H9 (cell line): ENCODE measurements around the gene WDR75. TPM values are rescaled to one million over a fixed set of nuclear protein-coding genes. Genes with fewer than 3 reads are reported as not detected.

ENCODE experiments used
- DNase-seq: peaks from one replicate; pipeline ENCODE4 v3.0.0-alpha.2; 2017
- H2AFZ ChIP-seq: one replicate; pipeline ENCODE4 v1.6.1; 2013; ENCODE audit warnings: mild to moderate bottlenecking, low read length, control low read depth, moderate library complexity
- H2AK5ac ChIP-seq: 2 replicates; pipeline ENCODE4 v1.6.1; 2013; ENCODE audit warnings: low read length, control low read depth, mixed read lengths; ENCODE audit not compliant: insufficient read length
- H2BK120ac ChIP-seq: one replicate; pipeline ENCODE4 v1.6.1; 2013; ENCODE audit warnings: low read depth, mild to moderate bottlenecking, low read length, control low read depth, inconsistent platforms; ENCODE audit not compliant: poor library complexity, severe bottlenecking
- H2BK12ac ChIP-seq: 2 replicates; pipeline ENCODE4 v1.6.1; 2013; ENCODE audit warnings: low read length, control low read depth, mixed read lengths, low read depth; ENCODE audit not compliant: insufficient read length
- H2BK15ac ChIP-seq: 2 replicates; pipeline ENCODE4 v1.6.1; 2013; ENCODE audit warnings: low read depth, low read length, control low read depth
- H2BK20ac ChIP-seq: one replicate; pipeline ENCODE4 v1.6.1; 2013; ENCODE audit warnings: low read depth, mild to moderate bottlenecking, low read length, control low read depth, inconsistent platforms; ENCODE audit not compliant: poor library complexity, severe bottlenecking
- H2BK5ac ChIP-seq: 2 replicates; pipeline ENCODE4 v1.6.1; 2013; ENCODE audit warnings: low read length, control low read depth, mixed read lengths; ENCODE audit not compliant: insufficient read length
- H3K14ac ChIP-seq: 2 replicates; pipeline ENCODE4 v1.6.1; 2013; ENCODE audit warnings: low read length, control low read depth; ENCODE audit not compliant: insufficient read depth
- H3K18ac ChIP-seq: 2 replicates; pipeline ENCODE4 v1.6.1; 2013; ENCODE audit warnings: low read depth, mild to moderate bottlenecking, mixed read lengths, low read length, control low read depth; ENCODE audit not compliant: insufficient read length
- H3K23ac ChIP-seq: 2 replicates; pipeline ENCODE4 v1.6.1; 2013; ENCODE audit warnings: low read length, control low read depth, mixed read lengths, low read depth; ENCODE audit not compliant: insufficient read length
- H3K23me2 ChIP-seq: 2 replicates; pipeline ENCODE4 v1.6.1; 2013; ENCODE audit warnings: low read depth, mild to moderate bottlenecking, mixed read lengths, low read length, control low read depth; ENCODE audit not compliant: insufficient read length, poor library complexity, severe bottlenecking
- H3K27ac ChIP-seq: 2 replicates; pipeline ENCODE4 v1.5.1; 2013; ENCODE audit warnings: low read length, control low read depth, mixed read lengths, low read depth; ENCODE audit not compliant: insufficient read length
- H3K27me3 ChIP-seq: 2 replicates; pipeline ENCODE4 v1.6.1; 2013; ENCODE audit warnings: low read length, control low read depth, inconsistent platforms; ENCODE audit not compliant: insufficient read depth
- H3K4ac ChIP-seq: 2 replicates; pipeline ENCODE4 v1.6.1; 2013; ENCODE audit warnings: low read depth, mild to moderate bottlenecking, control low read depth, inconsistent platforms, low read length, moderate library complexity
- H3K4me1 ChIP-seq: 2 replicates; pipeline ENCODE4 v1.6.1; 2013; ENCODE audit warnings: low read length, control low read depth, inconsistent platforms; ENCODE audit not compliant: insufficient read depth
- H3K4me2 ChIP-seq: 2 replicates; pipeline ENCODE4 v1.6.1; 2013; ENCODE audit warnings: low read length, control low read depth, mixed read lengths; ENCODE audit not compliant: insufficient read length, insufficient read depth
- H3K56ac ChIP-seq: 2 replicates; pipeline ENCODE4 v1.6.1; 2013; ENCODE audit warnings: low read depth, mild to moderate bottlenecking, mixed read lengths, low read length, control low read depth; ENCODE audit not compliant: insufficient read length
- H3K79me1 ChIP-seq: 2 replicates; pipeline ENCODE4 v1.6.1; 2013; ENCODE audit warnings: low read depth, mild to moderate bottlenecking, moderate library complexity, low read length, control low read depth, inconsistent platforms; ENCODE audit not compliant: insufficient read depth, poor library complexity, severe bottlenecking
- H3K79me2 ChIP-seq: 2 replicates; pipeline ENCODE4 v1.6.1; 2013; ENCODE audit warnings: low read length, control low read depth, inconsistent platforms; ENCODE audit not compliant: insufficient read depth
- H3K9ac ChIP-seq: 2 replicates; pipeline ENCODE4 v1.6.1; 2013; ENCODE audit warnings: low read length, control low read depth, mixed read lengths; ENCODE audit not compliant: insufficient read length; ENCODE audit errors: extremely low read depth
- H3K9me3 ChIP-seq: one replicate; pipeline ENCODE4 v1.6.1; 2013; ENCODE audit warnings: low read depth, low read length, inconsistent platforms; ENCODE audit not compliant: control insufficient read depth
- H3T11ph ChIP-seq: one replicate; pipeline ENCODE4 v1.6.1; 2013; ENCODE audit warnings: mild to moderate bottlenecking, low read length, control low read depth, inconsistent platforms
- H4K20me1 ChIP-seq: one replicate; pipeline ENCODE4 v1.6.1; 2013; ENCODE audit not compliant: control insufficient read depth, insufficient read length, insufficient read depth
- H4K5ac ChIP-seq: 2 replicates; pipeline ENCODE4 v1.6.1; 2013; ENCODE audit warnings: low read depth, mild to moderate bottlenecking, mixed read lengths, low read length, control low read depth; ENCODE audit not compliant: insufficient read length
- H4K8ac ChIP-seq: replicated peaks from 2 replicates; pipeline ENCODE4 v1.6.1; 2013; ENCODE audit warnings: low read length, control low read depth, mixed read lengths, low read depth; ENCODE audit not compliant: insufficient read length
- H4K91ac ChIP-seq: 2 replicates; pipeline ENCODE4 v1.6.1; 2013; ENCODE audit warnings: low read depth, mild to moderate bottlenecking, moderate library complexity, mixed read lengths, low read length, control low read depth; ENCODE audit not compliant: insufficient read length
- H3K27ac Mint-ChIP-seq, 3 experiments: 2 replicates in 2 of 3; 3 replicates in 1 of 3; pipeline ENCODE4 v1.8.0; 2020 to 2021; ENCODE audit warnings: mixed read lengths in 3 of 3, mild to moderate bottlenecking in 1 of 3, moderate library complexity in 1 of 3
- H3K27me3 Mint-ChIP-seq: 2 replicates; pipeline ENCODE4 v1.8.0; 2021; ENCODE audit warnings: low read depth, mild to moderate bottlenecking, moderate library complexity, mixed read lengths
- H3K36me3 Mint-ChIP-seq, 3 experiments: 2 replicates in 2 of 3; 3 replicates in 1 of 3; pipeline ENCODE4 v1.8.0; 2020 to 2021; ENCODE audit warnings: low read depth in 3 of 3, mixed read lengths in 3 of 3; ENCODE audit not compliant: insufficient read depth in 1 of 3
- H3K4me1 Mint-ChIP-seq, 2 experiments: 2 replicates each; pipeline ENCODE4 v1.8.0; 2020; ENCODE audit warnings: mixed read lengths in 2 of 2
- H3K4me3 Mint-ChIP-seq, 2 experiments: 2 replicates in 1 of 2; 3 replicates in 1 of 2; pipeline ENCODE4 v1.8.0; 2020 to 2021; ENCODE audit warnings: mild to moderate bottlenecking in 2 of 2, mixed read lengths in 2 of 2, moderate library complexity in 1 of 2
- H3K9me3 Mint-ChIP-seq, 2 experiments: 2 replicates in 1 of 2; 3 replicates in 1 of 2; pipeline ENCODE4 v1.8.0; 2020; ENCODE audit warnings: mild to moderate bottlenecking in 2 of 2, mixed read lengths in 2 of 2, moderate library complexity in 1 of 2
- WGBS: extraction: QIAGEN DNeasy Blood & Tissue Kit; methylation state at CpG from one replicate; pipeline ENCODE4 v1.1.7; 2013; ENCODE audit warnings: missing lambda C conversion rate, low lambda C conversion rate, mixed read lengths; ENCODE audit not compliant: insufficient read length; ENCODE audit errors: extremely low coverage; 5-methylcytosine and 5-hydroxymethylcytosine counted together
- total RNA-seq: library from RNA; stranded (reverse); gene quantifications from 2 replicates; pipeline ENCODE4 v1.2.1, GENCODE V29; 2021
- TF ChIP-seq, protein P1 (sequence below): fragments of 200-600 bp; sonication (generic); conservative IDR thresholded peaks from 3 replicates; pipeline ENCODE4 v1.8.0; 2021; ENCODE audit warnings: antibody characterized with exemption, mild to moderate bottlenecking

WDR75 gene
- total RNA-seq, 1 experiment from 2014 or later: 80.6 TPM

DNA sequence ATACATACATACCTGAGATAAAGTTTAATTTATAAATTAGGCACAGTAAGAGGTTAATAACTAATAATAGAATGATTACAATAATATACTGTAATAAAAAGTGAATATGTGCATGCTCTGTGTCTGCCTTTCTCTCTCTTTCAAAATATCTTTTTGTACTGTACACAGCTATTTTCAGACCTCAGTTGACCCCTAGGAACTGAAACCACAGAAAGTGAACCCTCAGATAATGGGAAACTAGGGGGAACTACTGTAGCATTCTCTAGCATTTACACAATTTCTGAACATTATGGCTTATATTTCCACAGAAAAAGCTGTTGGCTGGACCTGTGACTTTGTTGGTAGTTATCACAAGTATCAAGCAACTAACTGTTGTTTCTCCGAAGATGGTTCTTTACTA is 25.9 kb downstream of the WDR75 start:
- H3K27ac Mint-ChIP-seq: peak overlapping the region in 1 of 3 experiments; percentile 70; a peak in 1 of 7 replicates
- H2AFZ ChIP-seq: no peak overlapping the region
- TF ChIP-seq, protein P1, sequence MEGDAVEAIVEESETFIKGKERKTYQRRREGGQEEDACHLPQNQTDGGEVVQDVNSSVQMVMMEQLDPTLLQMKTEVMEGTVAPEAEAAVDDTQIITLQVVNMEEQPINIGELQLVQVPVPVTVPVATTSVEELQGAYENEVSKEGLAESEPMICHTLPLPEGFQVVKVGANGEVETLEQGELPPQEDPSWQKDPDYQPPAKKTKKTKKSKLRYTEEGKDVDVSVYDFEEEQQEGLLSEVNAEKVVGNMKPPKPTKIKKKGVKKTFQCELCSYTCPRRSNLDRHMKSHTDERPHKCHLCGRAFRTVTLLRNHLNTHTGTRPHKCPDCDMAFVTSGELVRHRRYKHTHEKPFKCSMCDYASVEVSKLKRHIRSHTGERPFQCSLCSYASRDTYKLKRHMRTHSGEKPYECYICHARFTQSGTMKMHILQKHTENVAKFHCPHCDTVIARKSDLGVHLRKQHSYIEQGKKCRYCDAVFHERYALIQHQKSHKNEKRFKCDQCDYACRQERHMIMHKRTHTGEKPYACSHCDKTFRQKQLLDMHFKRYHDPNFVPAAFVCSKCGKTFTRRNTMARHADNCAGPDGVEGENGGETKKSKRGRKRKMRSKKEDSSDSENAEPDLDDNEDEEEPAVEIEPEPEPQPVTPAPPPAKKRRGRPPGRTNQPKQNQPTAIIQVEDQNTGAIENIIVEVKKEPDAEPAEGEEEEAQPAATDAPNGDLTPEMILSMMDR: no peak

More for the DNA sequence above, 25.9 kb downstream of the WDR75 start:
- Mint-ChIP-seq H3K4me3 (no peak overlapping the region), H3K27me3 (no peaks in the 10 kb centered on the region), H3K9me3 (no peaks in the 10 kb centered on the region), H3K36me3 (peaks cover 43 to 94% (median 89%) of the 10 kb centered on the region in 3 experiments), H3K4me1 (no peaks in the 10 kb centered on the region)
- Histone ChIP-seq H2BK15ac (no peak overlapping the region), H4K20me1 (no peaks in the 10 kb centered on the region), H3K79me1 (no peaks in the 10 kb centered on the region), H3K27me3 (no peaks in the 10 kb centered on the region), H4K8ac (no peak overlapping the region), H3K18ac (no peak overlapping the region), H3K27ac (no peak overlapping the region), H3K23me2 (no peaks in the 10 kb centered on the region), H2BK20ac (no peak overlapping the region), H2BK5ac (no peak overlapping the region), H2BK12ac (no peak overlapping the region), H3K4ac (no peak overlapping the region), H2BK120ac (no peak overlapping the region), H3K79me2 (no peaks in the 10 kb centered on the region), H3K9ac (no peak overlapping the region), H3K23ac (no peak overlapping the region), H3K4me2 (no peak overlapping the region), H3K14ac (no peak overlapping the region), H4K91ac (no peak overlapping the region), H3K9me3 (no peaks in the 10 kb centered on the region), H3K4me1 (no peaks in the 10 kb centered on the region), H4K5ac (no peak overlapping the region), H2AK5ac (no peak overlapping the region), H3K56ac (no peak overlapping the region), H3T11ph (no peak overlapping the region)
- DNase-seq: no peak
- WGBS: no CpG with 5 or more reads among the region's 1 CpG
